Measurements from ENCODE around the gene MPDZ.

DNA sequence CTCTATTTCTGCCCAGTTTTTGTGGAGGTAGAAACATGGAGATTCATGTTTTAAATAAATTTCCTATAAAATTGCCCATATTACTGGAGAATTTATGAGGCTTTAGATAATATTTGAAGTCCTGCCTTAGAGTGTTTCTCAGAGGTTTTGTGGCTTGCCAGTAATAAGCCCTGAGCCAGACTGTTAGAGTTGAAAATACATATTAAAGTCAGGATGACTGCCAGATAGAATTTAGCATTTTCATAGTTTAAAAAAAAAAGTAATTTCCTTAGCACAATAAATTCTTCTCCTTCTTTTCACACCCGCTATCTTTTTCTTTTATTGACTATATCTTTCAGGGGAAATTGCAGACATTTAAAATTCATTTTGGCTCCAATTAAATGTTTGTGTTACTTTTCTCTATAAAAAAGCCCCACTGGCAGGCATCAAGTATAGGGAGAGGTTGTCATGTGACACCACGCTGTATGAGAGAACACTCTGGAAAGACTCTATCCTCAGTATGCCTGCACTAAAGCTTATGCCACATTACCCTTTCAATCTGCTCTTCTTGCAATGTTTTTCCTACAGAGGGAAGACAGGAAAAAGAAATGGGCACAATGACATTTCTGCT is 135.2 kb downstream of the MPDZ start:
- TF ChIP-seq, protein P1, sequence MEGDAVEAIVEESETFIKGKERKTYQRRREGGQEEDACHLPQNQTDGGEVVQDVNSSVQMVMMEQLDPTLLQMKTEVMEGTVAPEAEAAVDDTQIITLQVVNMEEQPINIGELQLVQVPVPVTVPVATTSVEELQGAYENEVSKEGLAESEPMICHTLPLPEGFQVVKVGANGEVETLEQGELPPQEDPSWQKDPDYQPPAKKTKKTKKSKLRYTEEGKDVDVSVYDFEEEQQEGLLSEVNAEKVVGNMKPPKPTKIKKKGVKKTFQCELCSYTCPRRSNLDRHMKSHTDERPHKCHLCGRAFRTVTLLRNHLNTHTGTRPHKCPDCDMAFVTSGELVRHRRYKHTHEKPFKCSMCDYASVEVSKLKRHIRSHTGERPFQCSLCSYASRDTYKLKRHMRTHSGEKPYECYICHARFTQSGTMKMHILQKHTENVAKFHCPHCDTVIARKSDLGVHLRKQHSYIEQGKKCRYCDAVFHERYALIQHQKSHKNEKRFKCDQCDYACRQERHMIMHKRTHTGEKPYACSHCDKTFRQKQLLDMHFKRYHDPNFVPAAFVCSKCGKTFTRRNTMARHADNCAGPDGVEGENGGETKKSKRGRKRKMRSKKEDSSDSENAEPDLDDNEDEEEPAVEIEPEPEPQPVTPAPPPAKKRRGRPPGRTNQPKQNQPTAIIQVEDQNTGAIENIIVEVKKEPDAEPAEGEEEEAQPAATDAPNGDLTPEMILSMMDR (IDR thresholded peaks at IDR 0.05): no peak
- TF ChIP-seq POLR2A (IDR thresholded peaks at IDR 0.05): no peak
